Measurements from ENCODE around the gene NT5DC2. TPM values are rescaled to one million over a fixed set of nuclear protein-coding genes. Genes with fewer than 3 reads are reported as not detected.

Gene NT5DC2
- total RNA-seq: 59.1 and 84.9 TPM in 2 replicates

GRCh38 chr3:52533623-52534280 is at the start of gene NT5DC2:
Gene NT5DC2, minus strand, starts transcription at chr3:52533857. Its CDS starts 120 bp downstream, at chr3:52533737.

GRCh38 chr3:52536369-52537164 is 2.9 kb upstream of the NT5DC2 start, which contains the start of gene UQCC5:
Gene UQCC5, plus strand, starts transcription at chr3:52536605. Its CDS starts 151 bp downstream, at chr3:52536756.

GRCh38 chr3:52494886-52495495 is 38.7 kb downstream of the NT5DC2 start, which contains the start of gene STAB1:
Gene STAB1, plus strand, starts transcription at chr3:52495338. Its CDS starts 76 bp downstream, at chr3:52495414.

Small RNAs within 50 kb of the gene (small RNA-seq; reads per million reads assigned to genes)
- not detected for gene RNU6-856P
- gene RNU6ATAC16P: not detected

Other genes starting within 250 kb of the NT5DC2 start
- 11.9 and 12.0 TPM in 2 replicates for gene GLYCTK, start 246.0 kb downstream of the NT5DC2 start, total RNA-seq
- gene DNAH1, start 217.5 kb downstream of the NT5DC2 start, total RNA-seq: 6.7 and 9.2 TPM in 2 replicates
- gene BAP1, start 123.8 kb downstream of the NT5DC2 start, total RNA-seq: 59.6 and 69.4 TPM in 2 replicates
- gene PHF7, start 123.2 kb downstream of the NT5DC2 start, total RNA-seq: 3.2 and 3.9 TPM in 2 replicates
- gene SEMA3G, start 88.8 kb downstream of the NT5DC2 start, total RNA-seq: 0.85 and 0.97 TPM in 2 replicates
- 3.1 and 5.5 TPM in 2 replicates for gene TNNC1, start 79.8 kb downstream of the NT5DC2 start, total RNA-seq
- 94.7 and 106 TPM in 2 replicates for gene NISCH, start 78.3 kb downstream of the NT5DC2 start, total RNA-seq
- gene STAB1, start 38.5 kb downstream of the NT5DC2 start, total RNA-seq: 0.73 and 1.1 TPM in 2 replicates
- gene UQCC5, start 2.7 kb upstream of the NT5DC2 start, total RNA-seq: 1.9 and 2.9 TPM in 2 replicates
- 75.4 and 82.8 TPM in 2 replicates for gene PBRM1, start 152.1 kb upstream of the NT5DC2 start, total RNA-seq
- gene GNL3, start 152.2 kb upstream of the NT5DC2 start, total RNA-seq: 113 and 126 TPM in 2 replicates
- gene GLT8D1, start 171.9 kb upstream of the NT5DC2 start, total RNA-seq: 94.7 and 97.8 TPM in 2 replicates
- 32.5 and 50.0 TPM in 2 replicates for gene SPCS1, start 172.2 kb upstream of the NT5DC2 start, total RNA-seq
- 20.9 and 28.4 TPM in 2 replicates for gene NEK4, start 237.1 kb upstream of the NT5DC2 start, total RNA-seq
- not detected in 2 replicates for gene ITIH1, start 243.7 kb upstream of the NT5DC2 start, total RNA-seq

All from hair follicle dermal papilla cell (primary cell).